HepG2 (cell line): ENCODE data around the gene BMX. TPM values are rescaled to one million over a fixed set of nuclear protein-coding genes. Genes with fewer than 3 reads are reported as not detected.

Experiments used
- CREM ChIP-seq, 2 experiments: sonication (generic) in 1 of 2; formaldehyde crosslinking in 1 of 2; IDR thresholded peaks; 2 replicates each; pipeline versions ENCODE4 v1.4.0 to v1.6.1; 2016 to 2020; ENCODE audit warnings: antibody characterized with exemption in 1 of 2, mild to moderate bottlenecking in 1 of 2, missing genetic modification reagents in 1 of 2
- ETV6 ChIP-seq: sonication (generic); formaldehyde crosslinking; conservative IDR thresholded peaks from 2 replicates; pipeline ENCODE4 v1.4.0; 2020; ENCODE audit warnings: missing genetic modification reagents
- MAFG ChIP-seq: sonication (generic); formaldehyde crosslinking; IDR thresholded peaks from 2 replicates; pipeline ENCODE4 v1.5.1; 2020; ENCODE audit warnings: mild to moderate bottlenecking, missing genetic modification reagents
- NFKB2 ChIP-seq: sonication (generic); formaldehyde crosslinking; IDR thresholded peaks from 2 replicates; pipeline ENCODE4 v1.4.0; 2020; ENCODE audit warnings: missing genetic modification reagents, borderline replicate concordance
- NR2F6 ChIP-seq, 2 experiments: IDR thresholded peaks; 2 replicates each; pipeline ENCODE4 v1.6.1; 2016; ENCODE audit warnings: antibody characterized with exemption in 1 of 2, mild to moderate bottlenecking in 1 of 2
- PAXIP1 ChIP-seq: sonication (generic); formaldehyde crosslinking; conservative IDR thresholded peaks from 2 replicates; pipeline ENCODE4 v1.4.0; 2020; ENCODE audit warnings: mild to moderate bottlenecking, missing genetic modification reagents, moderate library complexity
- POGZ ChIP-seq: sonication (generic); formaldehyde crosslinking; IDR thresholded peaks from 2 replicates; pipeline ENCODE4 v1.4.0; 2020; ENCODE audit warnings: mild to moderate bottlenecking, missing genetic modification reagents
- POLR2AphosphoS5 ChIP-seq: IDR thresholded peaks from 2 replicates; pipeline ENCODE4 v1.6.1; 2012; ENCODE audit warnings: low read depth, low read length
- TOPORS ChIP-seq: sonication (generic); formaldehyde crosslinking; IDR thresholded peaks from 2 replicates; pipeline ENCODE4 v1.8.0; 2023; ENCODE audit warnings: mild to moderate bottlenecking, missing genetic modification reagents
- ZNF431 ChIP-seq: sonication (generic); formaldehyde crosslinking; IDR thresholded peaks from 2 replicates; pipeline ENCODE4 v1.9.0; 2022; ENCODE audit warnings: missing genetic modification reagents, low read depth, mild to moderate bottlenecking, borderline replicate concordance
- ZNF841 ChIP-seq: sonication (generic); formaldehyde crosslinking; IDR thresholded peaks from 2 replicates; pipeline ENCODE4 v1.8.1; 2023; ENCODE audit warnings: missing genetic modification reagents, borderline replicate concordance
- ZXDC ChIP-seq: sonication (generic); formaldehyde crosslinking; IDR thresholded peaks from 2 replicates; pipeline ENCODE4 v1.5.0; 2020; ENCODE audit warnings: mild to moderate bottlenecking, missing genetic modification reagents
- polyA plus RNA-seq, 8 experiments: library from polyadenylated mRNA; depleted of rRNA in 3 of 8; stranded (reverse) in 7 of 8; unstranded in 1 of 8; fragments of >200 nt; fragmentation: Illumina TruSeq in 4 of 8; extraction: Trizol in 4 of 8; gene quantifications; 2 replicates each; pipeline versions ENCODE4 v1.2.1 to v1.2.3, GENCODE V29; 2011 to 2016; ENCODE audit warnings: low read depth in 4 of 8, missing spikeins in 1 of 8, mixed read lengths in 1 of 8; ENCODE audit not compliant: insufficient read depth in 1 of 8
- total RNA-seq, 5 experiments: library from RNA; depleted of rRNA; stranded (reverse); fragments of >200 nt; fragmentation: Illumina TruSeq; extraction: Trizol; gene quantifications; 2 replicates each; pipeline ENCODE4 v1.2.3, GENCODE V29; 2016; ENCODE audit warnings: low read depth in 1 of 5
- TF ChIP-seq, protein P1 (sequence below): IDR thresholded peaks from 2 replicates; pipeline ENCODE4 v1.4.0; 2020; ENCODE audit warnings: mild to moderate bottlenecking, missing genetic modification reagents
- TF ChIP-seq, protein P2 (sequence below): sonication (generic); formaldehyde crosslinking; IDR thresholded peaks from 2 replicates; pipeline ENCODE4 v1.9.0; 2021; ENCODE audit warnings: missing genetic modification reagents, borderline replicate concordance

The BMX gene
- total and polyA plus RNA-seq, 2 of the 13 experiments (the other 11 are each of a cell fraction or from before 2014, with no cell fraction given), result not detected

GRCh38 chrX:15493118-15493962 lies 7.3 kb upstream of the BMX start, which contains the start of gene PIR (continued):
- 0 out of 2 replicates have a peak, but pooled peaks have one; percentile 16 for TF ChIP-seq PAXIP1 (CRISPR knock-in tag)
- TF ChIP-seq, protein P1, sequence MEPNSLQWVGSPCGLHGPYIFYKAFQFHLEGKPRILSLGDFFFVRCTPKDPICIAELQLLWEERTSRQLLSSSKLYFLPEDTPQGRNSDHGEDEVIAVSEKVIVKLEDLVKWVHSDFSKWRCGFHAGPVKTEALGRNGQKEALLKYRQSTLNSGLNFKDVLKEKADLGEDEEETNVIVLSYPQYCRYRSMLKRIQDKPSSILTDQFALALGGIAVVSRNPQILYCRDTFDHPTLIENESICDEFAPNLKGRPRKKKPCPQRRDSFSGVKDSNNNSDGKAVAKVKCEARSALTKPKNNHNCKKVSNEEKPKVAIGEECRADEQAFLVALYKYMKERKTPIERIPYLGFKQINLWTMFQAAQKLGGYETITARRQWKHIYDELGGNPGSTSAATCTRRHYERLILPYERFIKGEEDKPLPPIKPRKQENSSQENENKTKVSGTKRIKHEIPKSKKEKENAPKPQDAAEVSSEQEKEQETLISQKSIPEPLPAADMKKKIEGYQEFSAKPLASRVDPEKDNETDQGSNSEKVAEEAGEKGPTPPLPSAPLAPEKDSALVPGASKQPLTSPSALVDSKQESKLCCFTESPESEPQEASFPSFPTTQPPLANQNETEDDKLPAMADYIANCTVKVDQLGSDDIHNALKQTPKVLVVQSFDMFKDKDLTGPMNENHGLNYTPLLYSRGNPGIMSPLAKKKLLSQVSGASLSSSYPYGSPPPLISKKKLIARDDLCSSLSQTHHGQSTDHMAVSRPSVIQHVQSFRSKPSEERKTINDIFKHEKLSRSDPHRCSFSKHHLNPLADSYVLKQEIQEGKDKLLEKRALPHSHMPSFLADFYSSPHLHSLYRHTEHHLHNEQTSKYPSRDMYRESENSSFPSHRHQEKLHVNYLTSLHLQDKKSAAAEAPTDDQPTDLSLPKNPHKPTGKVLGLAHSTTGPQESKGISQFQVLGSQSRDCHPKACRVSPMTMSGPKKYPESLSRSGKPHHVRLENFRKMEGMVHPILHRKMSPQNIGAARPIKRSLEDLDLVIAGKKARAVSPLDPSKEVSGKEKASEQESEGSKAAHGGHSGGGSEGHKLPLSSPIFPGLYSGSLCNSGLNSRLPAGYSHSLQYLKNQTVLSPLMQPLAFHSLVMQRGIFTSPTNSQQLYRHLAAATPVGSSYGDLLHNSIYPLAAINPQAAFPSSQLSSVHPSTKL (CRISPR knock-in tag), result peak; percentile 48
- no peak for TF ChIP-seq NR2F6 (IDR thresholded peaks at IDR 0.05)
- no peak for TF ChIP-seq NR2F6 (CRISPR knock-in tag; IDR thresholded peaks at IDR 0.05)
- TF ChIP-seq ZXDC, result no peak
- 0 out of 2 replicates have a peak, but pooled peaks have one; percentile 26 for TF ChIP-seq ZNF431 (CRISPR knock-in tag)
- peak; percentile 31 for TF ChIP-seq POLR2AphosphoS5
- TF ChIP-seq TOPORS, result no peak
- peak; percentile 38; the same call in 1 of the 2 replicates for TF ChIP-seq NFKB2 (CRISPR knock-in tag)
- TF ChIP-seq MAFG (CRISPR knock-in tag), result peak; percentile 96
- TF ChIP-seq CREM (IDR thresholded peaks at IDR 0.05), result no peak
- no peak for TF ChIP-seq CREM (CRISPR knock-in tag; IDR thresholded peaks at IDR 0.05)
- no peak for TF ChIP-seq ZNF841 (CRISPR knock-in tag)
- TF ChIP-seq, protein P2, sequence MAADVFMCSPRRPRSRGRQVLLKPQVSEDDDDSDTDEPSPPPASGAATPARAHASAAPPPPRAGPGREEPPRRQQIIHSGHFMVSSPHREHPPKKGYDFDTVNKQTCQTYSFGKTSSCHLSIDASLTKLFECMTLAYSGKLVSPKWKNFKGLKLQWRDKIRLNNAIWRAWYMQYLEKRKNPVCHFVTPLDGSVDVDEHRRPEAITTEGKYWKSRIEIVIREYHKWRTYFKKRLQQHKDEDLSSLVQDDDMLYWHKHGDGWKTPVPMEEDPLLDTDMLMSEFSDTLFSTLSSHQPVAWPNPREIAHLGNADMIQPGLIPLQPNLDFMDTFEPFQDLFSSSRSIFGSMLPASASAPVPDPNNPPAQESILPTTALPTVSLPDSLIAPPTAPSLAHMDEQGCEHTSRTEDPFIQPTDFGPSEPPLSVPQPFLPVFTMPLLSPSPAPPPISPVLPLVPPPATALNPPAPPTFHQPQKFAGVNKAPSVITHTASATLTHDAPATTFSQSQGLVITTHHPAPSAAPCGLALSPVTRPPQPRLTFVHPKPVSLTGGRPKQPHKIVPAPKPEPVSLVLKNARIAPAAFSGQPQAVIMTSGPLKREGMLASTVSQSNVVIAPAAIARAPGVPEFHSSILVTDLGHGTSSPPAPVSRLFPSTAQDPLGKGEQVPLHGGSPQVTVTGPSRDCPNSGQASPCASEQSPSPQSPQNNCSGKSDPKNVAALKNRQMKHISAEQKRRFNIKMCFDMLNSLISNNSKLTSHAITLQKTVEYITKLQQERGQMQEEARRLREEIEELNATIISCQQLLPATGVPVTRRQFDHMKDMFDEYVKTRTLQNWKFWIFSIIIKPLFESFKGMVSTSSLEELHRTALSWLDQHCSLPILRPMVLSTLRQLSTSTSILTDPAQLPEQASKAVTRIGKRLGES (CRISPR knock-in tag), result no peak
- TF ChIP-seq ETV6 (CRISPR knock-in tag), result no peak
- peak; percentile 62 for TF ChIP-seq POGZ (CRISPR knock-in tag)
